Endodermal cell (in vitro differentiated cells): ENCODE results near the gene CORO7. TPM values are rescaled to one million over a fixed set of nuclear protein-coding genes. Genes with fewer than 3 reads are reported as not detected.
A peak's percentile ranks its signal among the peaks of the same experiment; 100 is the strongest.

Experiments used
- DNase-seq: peaks from one replicate; pipeline ENCODE4 v3.0.0-alpha.2; 2017
- H3K27ac ChIP-seq: 2 replicates; pipeline ENCODE4 v1.5.1; 2013; ENCODE audit warnings: mild to moderate bottlenecking, low read depth, low read length, moderate library complexity
- H3K27me3 ChIP-seq: 2 replicates; pipeline ENCODE4 v1.6.1; 2013; ENCODE audit warnings: mild to moderate bottlenecking, low read length, moderate library complexity; ENCODE audit not compliant: insufficient read depth, control insufficient read depth, poor library complexity, severe bottlenecking
- H3K36me3 ChIP-seq: 2 replicates; pipeline ENCODE4 v1.7.0; 2013; ENCODE audit warnings: mild to moderate bottlenecking, low read length, moderate library complexity; ENCODE audit not compliant: control insufficient read depth, insufficient read depth
- H3K4me1 ChIP-seq: one replicate; pipeline ENCODE4 v1.7.0; 2013; ENCODE audit warnings: low read length; ENCODE audit not compliant: control insufficient read depth, insufficient read depth
- H3K4me3 ChIP-seq: 2 replicates; pipeline ENCODE4 v1.5.1; 2013; ENCODE audit warnings: mild to moderate bottlenecking, low read length, moderate library complexity
- H3K9ac ChIP-seq: 2 replicates; pipeline ENCODE4 v1.6.1; 2013; ENCODE audit warnings: mild to moderate bottlenecking, low read length, moderate library complexity; ENCODE audit not compliant: poor library complexity, severe bottlenecking; ENCODE audit errors: extremely low read depth
- H3K9me3 ChIP-seq: 2 replicates; pipeline ENCODE4 v1.6.1; 2013; ENCODE audit warnings: mild to moderate bottlenecking, low read length, moderate library complexity; ENCODE audit not compliant: control insufficient read depth
- H3K27ac Mint-ChIP-seq: 2 replicates; pipeline ENCODE4 v1.8.0; 2020; ENCODE audit warnings: mixed read lengths
- H3K27me3 Mint-ChIP-seq: 2 replicates; pipeline ENCODE4 v1.8.0; 2021; ENCODE audit warnings: mild to moderate bottlenecking, mixed read lengths; ENCODE audit not compliant: insufficient read depth
- H3K36me3 Mint-ChIP-seq: 2 replicates; pipeline ENCODE4 v1.8.0; 2020; ENCODE audit warnings: low read depth, mixed read lengths
- H3K4me1 Mint-ChIP-seq: 2 replicates; pipeline ENCODE4 v1.8.0; 2020; ENCODE audit warnings: mixed read lengths
- H3K4me3 Mint-ChIP-seq: 2 replicates; pipeline ENCODE4 v1.8.0; 2020; ENCODE audit warnings: mild to moderate bottlenecking, moderate library complexity, mixed read lengths
- H3K9me3 Mint-ChIP-seq: 2 replicates; pipeline ENCODE4 v1.8.0; 2020; ENCODE audit warnings: mild to moderate bottlenecking, mixed read lengths
- CTCF ChIP-seq: fragments of 200-600 bp; sonication (generic); conservative IDR thresholded peaks from 2 replicates; pipeline ENCODE4 v1.5.0; 2021; ENCODE audit warnings: antibody characterized with exemption, mild to moderate bottlenecking
- WGBS, 2 experiments: methylation state at CpG; one replicate each; pipeline versions ENCODE4 v1.1.5 to v1.1.7; 2013; ENCODE audit warnings: missing lambda C conversion rate in 2 of 2, mixed read lengths in 1 of 2; ENCODE audit not compliant: insufficient coverage in 1 of 2, insufficient read length in 1 of 2; 5-methylcytosine and 5-hydroxymethylcytosine counted together
- total RNA-seq, 2 donors: library from RNA; stranded (reverse); fragmentation: NEBNext Ultra II Directional in 1 of 2; extraction: Animal tissue kit (Norgen Biotek cat#: 25700) in 1 of 2; gene quantifications; 2 replicates in 1 of 2; 3 replicates in 1 of 2; pipeline ENCODE4 v1.2.1, GENCODE V29; 2021

CORO7 gene
- total RNA-seq, 2 donors from 2014 or later = 32.5 to 37.5 TPM

GRCh38 chr16:4358236-4358635 is 58.2 kb downstream of the CORO7 start:
- DNase-seq = no peak
- H3K4me1 Mint-ChIP-seq = peaks cover 2% of the 10 kb centered on the region
- Histone ChIP-seq H3K27me3 (no peaks in the 10 kb centered on the region), H3K36me3 (no peaks in the 10 kb centered on the region), H3K9me3 (no peaks in the 10 kb centered on the region), H3K9ac (no peak overlapping the region), H3K4me1 (no peaks in the 10 kb centered on the region), H3K27ac (no peak overlapping the region), H3K4me3 (no peak overlapping the region)
- no peaks in the 10 kb centered on the region for H3K27me3 Mint-ChIP-seq
- no peak for TF ChIP-seq CTCF
- 94 to 98% methylated on average over 9 to 19 of the region's 19 CpGs for WGBS, 2 experiments
- no peak overlapping the region for H3K4me3 Mint-ChIP-seq
- no peaks in the 10 kb centered on the region for H3K9me3 Mint-ChIP-seq
- H3K36me3 Mint-ChIP-seq = peaks cover 5% of the 10 kb centered on the region
- H3K27ac Mint-ChIP-seq = no peak overlapping the region

- DNase-seq = no peak
- no peak overlapping the region for H3K27ac Mint-ChIP-seq
- no peaks in the 10 kb centered on the region for H3K9me3 ChIP-seq
- no peak overlapping the region for H3K4me3 Mint-ChIP-seq
- no peaks in the 10 kb centered on the region for H3K4me1 ChIP-seq
- H3K9ac ChIP-seq = no peak overlapping the region
- no peak overlapping the region for H3K27ac ChIP-seq
- no peak overlapping the region for H3K4me3 ChIP-seq
- H3K27me3 ChIP-seq = no peaks in the 10 kb centered on the region
- H3K4me1 Mint-ChIP-seq = peaks cover 2% of the 10 kb centered on the region
- 88 to 92% methylated on average over 5 to 7 of the region's 7 CpGs for WGBS, 2 experiments
- H3K36me3 Mint-ChIP-seq = peaks cover 2% of the 10 kb centered on the region
- H3K27me3 Mint-ChIP-seq = no peaks in the 10 kb centered on the region
- H3K9me3 Mint-ChIP-seq = no peaks in the 10 kb centered on the region
- TF ChIP-seq CTCF = no peak
- no peaks in the 10 kb centered on the region for H3K36me3 ChIP-seq
Measured at GRCh38 chr16:4356820-4357219, 59.6 kb downstream of the CORO7 start.

- H3K9ac ChIP-seq = no peak overlapping the region
- no peak overlapping the region for H3K4me3 ChIP-seq
- no peak for TF ChIP-seq CTCF
- Mint-ChIP-seq H3K27ac (peak overlapping the region; percentile 17), H3K9me3 (no peaks in the 10 kb centered on the region), H3K36me3 (peaks cover 2% of the 10 kb centered on the region), H3K27me3 (no peaks in the 10 kb centered on the region), H3K4me1 (peaks cover 4% of the 10 kb centered on the region), H3K4me3 (no peak overlapping the region)
- no peak overlapping the region for H3K27ac ChIP-seq
- H3K27me3 ChIP-seq = no peaks in the 10 kb centered on the region
- no peaks in the 10 kb centered on the region for H3K9me3 ChIP-seq
- H3K36me3 ChIP-seq = no peaks in the 10 kb centered on the region
- DNase-seq = no peak
- WGBS, 2 experiments = 97 to 98% methylated on average over 13 to 19 of the region's 20 CpGs
- no peaks in the 10 kb centered on the region for H3K4me1 ChIP-seq
Measured at GRCh38 chr16:4354512-4355409, 61.6 kb downstream of the CORO7 start.
